GM12892 (cell line): ENCODE results near the gene ASB3.

Source experiments
- POLR2A ChIP-seq: IDR thresholded peaks from 2 replicates; pipeline ENCODE4 v1.6.1; 2011; ENCODE audit warnings: low read depth, low read length, control low read depth
- TAF1 ChIP-seq: IDR thresholded peaks from 2 replicates; pipeline ENCODE4 v1.6.1; 2011; ENCODE audit warnings: low read depth, mild to moderate bottlenecking, control low read depth, low read length, borderline replicate concordance

- TF ChIP-seq POLR2A (no peak), TAF1 (no peak)
Measured at GRCh38 chr2:53622141-53622540, 164.6 kb downstream of the ASB3 start.
